ENCODE results near the gene DLGAP1. TPM values are rescaled to one million over a fixed set of nuclear protein-coding genes. Genes with fewer than 3 reads are reported as not detected.

Gene DLGAP1
- total RNA-seq, 1 experiment from 2014 or later: 23.2 TPM

- no peak for DNase-seq
- Histone ChIP-seq H2BK20ac (ENCODE audit: low read depth, low read length, poor library complexity, severe bottlenecking) (no peak overlapping the region), H3K4me2 (ENCODE audit: insufficient read depth, insufficient read length, low read length) (no peak overlapping the region), H3T11ph (ENCODE audit: low read length) (no peak overlapping the region), H2BK5ac (ENCODE audit: insufficient read length, low read length) (no peak overlapping the region), H2BK15ac (ENCODE audit: low read depth, low read length) (no peak overlapping the region), H2BK12ac (ENCODE audit: insufficient read length, low read depth, low read length) (no peak overlapping the region), H2BK120ac (ENCODE audit: low read depth, low read length, poor library complexity, severe bottlenecking) (no peak overlapping the region), H2AK5ac (ENCODE audit: insufficient read length, low read length) (no peak overlapping the region), H2AFZ (ENCODE audit: low read length) (no peak overlapping the region), H4K91ac (ENCODE audit: insufficient read length, low read depth, low read length) (no peak overlapping the region), H3K4me1 (ENCODE audit: insufficient read depth, low read length) (peaks cover 2% of the 10 kb centered on the region; the same call in 1 of the 2 replicates), H4K8ac (replicated peaks; ENCODE audit: insufficient read length, low read depth, low read length) (no peak overlapping the region), H3K9ac (ENCODE audit: extremely low read depth, insufficient read length, low read length) (no peak overlapping the region), H3K23me2 (ENCODE audit: insufficient read length, low read depth, low read length, poor library complexity, severe bottlenecking) (no peaks in the 10 kb centered on the region), H3K23ac (ENCODE audit: insufficient read length, low read depth, low read length) (no peak overlapping the region), H3K4ac (ENCODE audit: low read depth, low read length) (no peak overlapping the region), H4K20me1 (ENCODE audit: control insufficient read depth, insufficient read depth, insufficient read length) (no peaks in the 10 kb centered on the region), H3K79me1 (ENCODE audit: insufficient read depth, low read depth, low read length, poor library complexity, severe bottlenecking) (no peaks in the 10 kb centered on the region), H3K14ac (ENCODE audit: insufficient read depth, low read length) (no peak overlapping the region), H3K27ac (ENCODE audit: insufficient read length, low read depth, low read length) (no peak overlapping the region), H3K9me3 (ENCODE audit: control insufficient read depth, low read depth, low read length) (no peaks in the 10 kb centered on the region), H3K56ac (ENCODE audit: insufficient read length, low read depth, low read length) (no peak overlapping the region), H4K5ac (ENCODE audit: insufficient read length, low read depth, low read length) (no peak overlapping the region), H3K79me2 (ENCODE audit: insufficient read depth, low read length) (no peaks in the 10 kb centered on the region), H3K18ac (ENCODE audit: insufficient read length, low read depth, low read length) (no peak overlapping the region), H3K27me3 (ENCODE audit: insufficient read depth, low read length) (no peaks in the 10 kb centered on the region)
- H3K27ac Mint-ChIP-seq: no peak overlapping the region
- no CpG with 5 or more reads among the region's 2 CpGs for WGBS (ENCODE audit: extremely low coverage, insufficient read length, low lambda C conversion rate)
- no peak overlapping the region for H3K4me3 Mint-ChIP-seq
- no peaks in the 10 kb centered on the region for H3K9me3 Mint-ChIP-seq
- peaks cover 17% of the 10 kb centered on the region in 2 experiments for H3K4me1 Mint-ChIP-seq
- H3K27me3 Mint-ChIP-seq (ENCODE audit: low read depth): no peaks in the 10 kb centered on the region
- H3K36me3 Mint-ChIP-seq (ENCODE audit: insufficient read depth in 1 of 3, low read depth in 3 of 3): no peaks in the 10 kb centered on the region
- no peak for TF ChIP-seq CTCF (conservative IDR thresholded peaks at IDR 0.05)
Measured at GRCh38 chr18:3842844-3843243, 612.3 kb downstream of the DLGAP1 start.
